Fibroblast of peridontal ligament (primary cell): ENCODE measurements around the gene AQP1.

Experiments
- DNase-seq: peaks from one replicate; pipeline ENCODE4 v3.0.0-alpha.2; 2010; ENCODE audit errors: extremely low read depth

The AQP1 gene

DNA sequence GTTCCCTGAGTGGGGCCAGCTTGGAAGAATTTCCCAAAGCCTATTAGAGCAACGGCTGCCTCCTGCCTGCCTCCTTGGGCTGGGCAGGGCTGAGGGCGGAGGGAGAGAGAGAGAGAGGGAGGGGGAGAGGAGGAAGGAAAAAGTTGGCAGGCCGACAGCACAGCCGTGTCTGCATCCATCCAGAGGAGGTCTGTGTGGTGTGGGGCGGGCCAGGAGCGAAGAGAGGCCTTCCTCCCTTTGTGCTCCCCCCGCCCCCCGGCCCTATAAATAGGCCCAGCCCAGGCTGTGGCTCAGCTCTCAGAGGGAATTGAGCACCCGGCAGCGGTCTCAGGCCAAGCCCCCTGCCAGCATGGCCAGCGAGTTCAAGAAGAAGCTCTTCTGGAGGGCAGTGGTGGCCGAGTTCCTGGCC lies at the start of gene AQP1:
AQP1 (plus strand) TSS at position 293 of the 409 bp plus-strand sequence; CDS start at position 350, 57 bp downstream.
- peak; percentile 40 for DNase-seq

DNA sequence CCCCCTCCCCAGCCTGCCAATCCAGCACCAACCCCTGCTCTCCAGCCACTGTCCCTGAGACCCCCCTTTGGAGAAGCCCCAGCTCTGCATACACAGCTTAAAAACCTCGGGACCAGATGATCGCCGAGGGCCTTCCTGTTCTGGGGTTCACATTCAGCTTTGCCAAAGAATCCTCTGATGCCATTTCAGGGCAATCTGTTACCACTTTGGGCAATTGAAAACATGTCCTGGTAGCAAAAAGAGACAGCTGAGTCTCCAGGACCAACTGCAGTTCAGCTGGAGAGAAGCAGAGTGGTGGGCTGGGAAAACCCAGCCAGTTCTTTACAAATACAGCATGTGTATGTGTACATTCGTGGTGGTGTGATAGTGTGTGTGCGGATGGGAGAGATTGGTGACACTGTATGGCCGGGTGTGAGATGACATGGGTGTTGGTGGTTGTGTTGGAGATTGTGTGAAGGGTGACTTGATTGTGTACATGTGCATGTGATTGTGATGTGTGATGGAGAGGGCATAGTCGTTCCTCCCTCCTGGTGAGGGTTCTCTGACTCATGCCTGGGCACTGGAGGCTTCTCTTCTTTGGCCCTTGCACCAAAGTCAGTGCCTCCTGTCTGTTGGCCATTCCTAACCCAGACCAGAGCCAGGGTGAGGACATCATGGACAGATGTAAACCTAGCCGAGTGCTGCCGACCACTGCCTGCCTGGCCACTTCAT lies 48.5 kb upstream of the AQP1 start:
- peak; percentile 44 for DNase-seq

DNA sequence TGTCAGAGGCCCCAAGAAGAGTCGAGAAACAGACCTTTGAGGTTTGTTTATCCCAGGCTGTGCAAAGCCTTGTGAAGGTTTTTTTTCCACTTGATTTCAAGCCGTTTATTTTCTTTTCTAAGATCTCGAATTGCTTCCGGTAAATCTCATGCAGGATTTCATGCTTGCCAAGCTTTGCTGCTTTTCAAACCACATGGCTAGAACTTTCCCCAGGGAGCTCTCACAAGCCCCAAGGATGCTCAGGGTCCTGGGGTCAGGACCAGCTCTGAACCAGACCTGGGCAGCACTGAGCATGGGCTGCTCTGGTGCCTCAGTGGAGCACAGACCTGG lies 48.0 kb upstream of the AQP1 start:
- DNase-seq, result peak; percentile 82

DNA sequence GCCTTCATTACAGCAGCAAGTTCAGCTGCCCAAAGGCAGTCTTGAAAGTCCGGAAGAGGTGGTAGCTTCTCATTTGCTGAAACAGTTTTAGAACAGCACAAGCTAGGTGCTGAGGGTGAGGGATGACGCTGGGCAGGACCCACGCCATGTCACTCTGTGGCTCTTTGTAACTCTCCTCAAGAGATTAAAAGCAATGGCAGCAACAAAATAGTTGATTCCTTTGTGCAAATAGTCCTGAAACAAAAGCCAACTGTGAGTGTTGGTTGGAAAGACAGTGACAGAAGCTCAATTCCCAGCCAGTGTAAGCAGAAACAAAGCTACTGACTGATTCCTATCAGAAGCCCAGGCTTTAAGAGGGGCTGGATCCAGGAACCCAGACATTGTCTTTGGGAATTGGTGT lies 47.6 kb upstream of the AQP1 start:
- no peak for DNase-seq

DNA sequence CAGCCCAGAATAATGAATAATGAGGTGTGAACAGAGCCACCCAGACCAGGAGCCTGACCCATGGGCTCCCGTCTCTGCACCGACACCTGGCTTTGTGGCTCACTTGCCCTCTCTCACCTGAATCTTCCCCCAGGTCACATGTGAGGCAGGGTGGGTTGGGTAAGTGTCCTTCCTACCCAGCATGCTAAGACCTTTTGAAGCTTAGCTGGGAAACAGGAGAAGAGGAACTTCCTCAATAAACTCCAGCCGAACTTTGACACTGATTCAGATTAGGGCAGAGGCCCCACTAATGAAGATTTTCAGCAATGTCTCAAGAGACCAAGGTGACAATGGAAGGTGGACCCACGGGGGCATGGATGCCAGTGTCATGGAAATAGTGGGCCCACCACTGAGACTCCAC lies 46.6 kb upstream of the AQP1 start:
- no peak for DNase-seq

DNA sequence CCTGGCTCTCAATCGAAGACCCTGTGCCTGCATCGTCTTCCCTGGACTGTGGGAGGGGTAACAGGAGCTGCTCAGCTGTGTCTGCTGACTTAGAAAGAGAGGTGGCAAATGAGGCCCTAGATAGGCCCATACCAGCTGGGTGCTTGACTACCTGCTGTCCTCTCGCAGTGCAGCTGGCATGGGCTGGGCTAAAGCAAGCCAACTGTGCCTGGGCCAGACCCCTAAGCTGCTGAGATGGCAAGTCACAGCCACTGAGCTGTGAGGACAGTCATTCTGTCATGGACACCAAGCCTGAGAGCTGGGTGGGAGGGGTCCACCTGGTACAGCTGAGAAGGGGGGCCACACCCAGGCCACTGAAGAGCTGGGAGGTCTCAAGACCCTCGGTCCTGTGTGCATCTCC lies 45.8 kb upstream of the AQP1 start:
- DNase-seq, result no peak

DNA sequence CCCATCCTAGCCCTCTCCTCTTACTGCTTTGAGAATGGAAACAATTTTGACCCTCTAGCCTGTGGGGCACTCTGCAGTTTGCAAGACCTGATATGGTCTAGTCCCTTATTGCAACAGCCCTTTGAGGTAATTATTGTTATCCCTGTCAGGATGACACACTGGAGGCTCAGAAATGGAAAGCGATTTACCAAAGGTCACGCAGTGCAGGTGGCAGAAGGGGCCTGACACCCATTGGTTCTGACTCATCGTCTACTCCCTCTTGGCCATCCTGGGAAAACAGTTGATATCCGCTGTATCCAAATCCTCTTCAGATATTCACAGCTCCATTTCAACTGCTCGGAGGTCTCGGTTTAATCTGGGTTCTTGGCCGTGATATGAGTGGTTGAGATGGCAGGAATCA lies 44.7 kb upstream of the AQP1 start:
- no peak for DNase-seq

DNA sequence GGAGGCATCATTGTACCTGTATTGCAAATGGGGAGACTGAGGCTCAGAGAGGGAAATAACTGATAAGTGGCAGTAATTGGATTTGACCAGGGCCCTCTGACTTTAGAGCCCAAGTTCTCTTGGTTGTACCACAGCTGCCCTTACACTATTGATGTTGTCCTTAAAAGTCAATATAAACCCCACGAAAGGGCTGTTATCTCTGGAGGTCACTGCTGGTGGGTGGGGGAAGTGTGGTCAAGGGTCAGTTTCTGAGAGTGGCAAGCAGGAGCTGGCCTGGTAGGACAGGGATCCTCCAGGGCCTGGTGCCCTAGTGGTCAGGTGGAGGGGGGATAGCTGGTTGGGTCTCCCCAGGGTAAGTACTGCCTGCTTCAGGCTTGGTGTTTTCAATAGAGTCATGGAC lies 44.2 kb upstream of the AQP1 start:
- no peak for DNase-seq

DNA sequence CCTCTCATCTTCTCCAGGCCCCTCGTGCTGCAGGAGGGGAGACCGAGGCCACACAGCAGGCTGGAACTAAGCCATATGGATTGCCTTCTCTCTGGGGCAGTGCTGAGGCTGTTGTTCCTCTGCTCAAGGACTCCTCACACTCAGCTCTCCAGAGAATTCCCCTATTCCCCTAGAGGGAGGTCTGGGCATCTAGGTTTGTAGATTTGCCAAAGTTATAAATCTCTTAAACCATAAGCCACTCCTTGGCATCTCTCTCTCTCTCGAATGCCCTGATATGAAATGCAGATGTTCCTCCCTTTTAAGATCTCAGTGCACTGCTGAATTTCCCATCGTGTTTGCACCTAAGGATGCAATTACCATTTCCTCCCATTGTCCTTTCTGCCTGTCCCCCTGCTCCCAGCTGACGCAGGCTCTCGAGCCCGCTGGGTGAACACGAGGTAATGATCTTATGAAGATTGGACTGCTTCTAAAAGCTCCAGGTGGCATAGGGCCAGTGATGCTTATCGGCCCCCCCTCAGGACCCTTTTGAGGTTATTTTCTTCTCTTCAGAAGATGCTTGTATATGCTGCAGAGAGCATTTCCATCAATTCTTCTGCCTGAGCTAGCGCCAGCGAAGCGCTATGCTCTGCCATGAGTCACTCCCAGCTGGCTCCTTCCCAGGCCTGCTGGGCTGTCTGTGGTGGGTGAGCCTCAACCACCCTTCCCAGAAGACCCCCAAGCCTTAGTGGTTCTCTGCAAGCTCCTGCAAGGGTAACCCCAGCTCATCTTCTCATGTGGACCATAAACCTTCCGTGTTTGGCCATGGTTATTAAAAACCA lies 41.6 kb upstream of the AQP1 start:
- peak; percentile 29 for DNase-seq

DNA sequence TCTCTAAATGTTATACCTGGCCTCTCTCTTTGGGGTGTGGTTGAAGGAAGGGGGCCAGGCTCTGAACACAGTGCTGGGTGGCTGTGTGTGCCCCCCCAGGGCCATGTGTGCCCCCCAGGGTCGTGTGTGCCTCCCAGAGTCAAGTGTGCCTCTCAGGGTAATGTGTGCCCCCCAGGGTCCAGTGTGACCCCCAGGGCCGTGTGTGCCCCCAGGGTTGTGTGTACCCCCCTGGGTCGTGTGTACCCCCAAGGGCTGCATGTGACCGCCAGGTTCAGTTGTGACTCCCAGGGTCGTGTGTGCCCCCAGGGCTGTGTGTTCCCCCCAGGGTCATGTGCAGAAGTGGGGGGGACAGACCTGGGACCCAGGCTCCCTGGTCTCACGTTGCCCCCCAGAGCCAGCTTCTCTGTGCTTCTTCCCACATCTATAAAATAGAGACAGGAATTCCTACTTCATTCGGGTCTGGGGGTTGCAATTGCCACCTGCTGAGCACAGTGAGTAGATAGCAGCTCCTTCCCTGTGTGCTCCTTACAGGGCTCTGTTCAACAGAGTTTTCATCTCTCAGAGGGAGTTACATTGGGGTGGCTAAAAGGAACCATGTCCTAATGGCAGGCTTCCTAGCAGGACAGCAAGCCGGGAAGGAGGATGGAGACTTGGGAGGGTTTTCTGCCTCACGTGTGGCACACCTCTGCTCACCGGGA lies 40.7 kb upstream of the AQP1 start:
- DNase-seq, result no peak

DNA sequence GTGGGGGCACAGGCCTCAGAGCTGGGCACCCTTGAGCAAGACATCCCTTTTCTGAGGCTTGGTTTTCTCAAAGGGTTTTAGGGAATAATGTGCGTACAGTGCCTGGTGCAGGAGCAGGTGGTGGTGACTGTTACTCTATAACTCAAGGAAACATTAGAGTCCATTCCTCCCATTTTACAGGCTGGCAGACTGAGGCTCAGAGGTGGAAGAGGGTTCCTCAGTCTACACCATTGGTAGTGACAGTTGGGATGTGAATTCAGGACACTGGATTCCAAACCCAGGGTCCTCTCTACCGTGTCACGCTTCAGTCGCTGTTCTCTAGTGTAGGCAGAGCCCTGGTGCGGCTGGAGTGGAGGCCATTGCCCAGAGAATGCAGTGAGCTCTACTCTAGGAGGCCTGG lies 40.0 kb upstream of the AQP1 start:
- no peak for DNase-seq

DNA sequence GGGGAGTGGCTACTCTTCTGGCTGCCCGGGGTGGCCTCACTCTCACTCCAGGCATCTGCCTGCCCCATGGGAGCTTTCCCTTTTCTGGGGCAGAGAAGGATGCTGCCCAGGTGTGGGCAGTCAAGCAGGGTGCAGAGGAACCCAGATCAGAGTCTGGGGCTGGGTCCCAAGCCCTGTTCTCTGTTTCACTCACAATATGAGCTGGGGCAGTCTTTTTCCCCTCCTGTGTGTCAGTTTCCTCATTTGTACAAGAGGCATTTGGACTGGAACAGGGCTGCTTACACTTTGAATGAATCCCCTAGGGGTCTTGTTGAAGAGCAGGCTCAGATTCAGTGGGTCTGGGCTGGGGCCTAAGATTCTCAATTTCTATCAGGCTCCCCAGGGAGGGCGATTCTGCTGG lies 38.4 kb upstream of the AQP1 start:
- DNase-seq, result no peak

DNA sequence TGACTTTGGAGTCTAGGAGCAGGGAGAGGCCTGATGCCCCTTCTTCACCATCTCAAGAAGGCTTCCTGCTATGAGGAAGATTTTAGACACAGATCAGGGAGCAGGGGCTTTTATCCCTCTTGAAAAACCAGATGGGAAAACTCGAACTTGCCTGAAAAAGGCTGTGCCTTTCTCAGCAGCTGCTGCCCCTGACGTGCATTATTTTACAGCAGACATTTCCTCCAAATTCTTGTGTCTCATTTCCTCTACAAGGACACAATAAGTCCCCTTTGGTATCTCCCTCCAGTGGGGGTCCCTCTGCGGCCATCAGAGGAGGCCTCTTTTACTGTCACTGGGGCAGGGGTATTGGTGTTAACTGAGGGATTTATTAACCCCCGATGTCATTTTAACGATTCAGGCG lies 38.0 kb upstream of the AQP1 start:
- DNase-seq, result no peak

DNA sequence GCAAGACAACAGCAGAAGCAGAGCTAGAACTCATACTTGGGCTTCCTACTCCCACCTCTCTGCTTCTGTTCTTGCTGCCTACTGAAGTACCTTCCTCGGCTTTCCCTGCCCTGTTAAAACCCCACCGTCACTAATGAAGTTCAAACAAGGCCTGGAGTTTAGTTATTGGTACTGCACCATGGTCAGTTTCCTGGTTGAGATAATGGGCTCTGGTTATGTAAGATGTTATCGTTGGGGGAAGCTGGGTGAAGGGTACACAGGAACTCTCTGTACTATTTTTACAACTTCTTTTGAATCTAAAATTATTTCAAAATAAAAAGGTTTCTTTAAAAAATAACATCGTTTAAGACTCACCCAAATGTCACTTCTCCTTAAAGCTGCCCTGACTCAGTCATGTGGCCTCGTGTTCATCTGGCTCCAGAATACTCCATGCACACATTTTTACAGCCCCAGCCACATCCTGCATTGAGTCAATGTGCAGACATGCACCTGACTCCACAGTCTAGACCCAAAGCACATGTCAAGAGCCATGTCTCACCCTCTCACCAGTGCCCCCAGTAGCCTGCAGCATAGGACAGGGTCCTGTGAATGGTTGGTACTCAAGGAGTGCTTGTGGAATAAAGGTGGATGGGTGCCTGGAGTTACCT lies 36.9 kb upstream of the AQP1 start:
- DNase-seq, result no peak

DNA sequence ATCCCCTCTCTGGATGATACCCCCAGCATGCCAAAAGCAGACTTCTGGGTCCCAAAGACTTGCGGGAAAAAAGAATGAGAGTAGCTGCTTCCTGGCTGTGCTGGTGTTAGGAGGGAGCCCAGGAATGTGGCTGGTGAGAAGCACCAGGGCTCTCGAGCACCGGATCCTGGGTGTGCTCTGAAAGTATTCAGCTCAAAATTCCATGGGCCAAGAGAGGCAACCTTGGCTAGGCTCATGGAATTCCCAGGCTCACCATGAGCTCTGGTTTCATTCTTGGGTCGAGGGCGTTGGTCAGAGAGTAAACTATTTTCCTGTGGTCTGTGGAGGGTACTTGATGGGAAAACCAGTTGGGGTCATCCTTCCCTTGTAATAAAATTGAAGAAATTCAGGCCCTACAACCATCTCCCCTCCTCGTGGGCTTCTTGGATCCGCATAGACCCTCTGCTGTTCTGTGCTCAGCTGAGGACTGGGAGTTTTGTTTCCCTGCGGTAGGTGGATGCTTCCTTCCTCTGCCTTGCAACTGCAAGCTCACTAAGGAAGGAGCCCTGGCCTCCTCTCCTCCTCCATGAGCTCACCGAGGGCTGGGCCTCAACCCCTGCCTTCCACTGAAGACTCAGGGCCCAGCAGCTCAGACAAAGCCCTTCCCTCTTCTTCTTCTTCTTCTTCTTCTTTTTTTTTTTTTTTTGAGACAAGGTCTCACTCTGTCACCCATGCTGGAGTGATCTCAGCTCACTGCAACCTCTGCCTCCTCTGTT lies 34.5 kb upstream of the AQP1 start:
- DNase-seq, result no peak

DNA sequence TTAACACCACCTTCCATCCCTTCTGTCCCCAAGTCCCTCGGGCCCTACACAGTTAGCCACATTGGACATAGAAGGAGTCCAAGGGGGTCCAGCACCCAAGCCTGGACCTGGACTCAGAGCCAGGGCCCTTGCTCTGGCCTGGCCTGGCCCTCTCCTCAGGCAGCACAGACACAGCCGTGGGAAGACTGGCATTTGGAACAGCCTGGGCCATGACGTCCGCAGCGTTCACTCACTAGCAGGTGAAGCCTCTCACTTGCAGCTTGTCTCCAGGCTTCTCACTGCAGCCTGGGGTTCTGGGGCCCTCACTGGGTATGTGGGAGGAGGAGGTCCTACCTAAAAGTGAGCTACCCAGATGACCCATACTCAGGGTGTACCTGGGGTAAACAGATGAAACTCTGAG lies 33.7 kb upstream of the AQP1 start:
- no peak for DNase-seq

DNA sequence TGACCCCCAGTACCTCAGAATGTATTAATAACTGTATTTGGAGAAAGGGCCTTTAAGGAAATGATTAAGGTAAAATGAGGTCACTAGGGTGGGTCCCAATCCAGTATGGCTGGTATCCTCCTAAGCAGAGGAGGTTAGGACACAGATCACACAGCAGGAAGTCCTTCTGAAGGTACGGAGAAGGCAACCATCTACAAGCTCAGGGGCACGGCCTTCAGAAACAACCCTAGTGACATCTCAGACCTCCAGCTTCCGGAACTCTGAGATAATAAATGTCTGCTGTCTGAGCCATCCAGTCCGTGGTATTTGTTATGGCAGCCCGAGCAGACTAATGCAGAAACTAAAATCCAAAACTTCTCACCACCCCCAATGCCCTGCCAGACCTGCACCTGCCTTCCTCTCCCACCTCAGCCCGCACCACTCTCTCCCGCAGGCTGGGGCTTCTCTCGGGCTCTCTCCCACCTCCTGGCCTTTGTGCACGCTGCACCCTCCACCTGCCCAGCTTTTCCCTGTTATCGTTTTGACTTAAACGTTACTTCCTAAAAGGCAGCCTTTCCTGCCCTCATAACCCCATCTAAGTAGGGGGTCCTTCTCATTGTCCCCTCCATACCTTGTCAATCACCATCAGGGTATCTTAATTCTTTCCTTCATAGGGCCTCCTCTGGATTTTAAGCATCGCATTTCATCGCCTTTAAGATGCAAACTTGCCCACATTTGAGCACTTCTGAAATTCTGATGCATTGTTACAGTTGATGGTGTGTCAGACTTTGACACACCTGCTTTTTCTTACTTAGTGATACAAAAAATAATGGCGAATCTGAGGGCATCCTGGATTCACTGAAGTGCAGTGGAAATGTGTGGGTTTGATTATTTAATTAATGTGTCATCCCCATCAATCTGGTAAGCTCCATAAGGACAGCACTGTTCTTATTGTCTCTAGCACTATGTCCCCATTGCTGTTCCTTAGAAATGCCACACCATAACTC lies 32.2 kb upstream of the AQP1 start:
- no peak for DNase-seq

DNA sequence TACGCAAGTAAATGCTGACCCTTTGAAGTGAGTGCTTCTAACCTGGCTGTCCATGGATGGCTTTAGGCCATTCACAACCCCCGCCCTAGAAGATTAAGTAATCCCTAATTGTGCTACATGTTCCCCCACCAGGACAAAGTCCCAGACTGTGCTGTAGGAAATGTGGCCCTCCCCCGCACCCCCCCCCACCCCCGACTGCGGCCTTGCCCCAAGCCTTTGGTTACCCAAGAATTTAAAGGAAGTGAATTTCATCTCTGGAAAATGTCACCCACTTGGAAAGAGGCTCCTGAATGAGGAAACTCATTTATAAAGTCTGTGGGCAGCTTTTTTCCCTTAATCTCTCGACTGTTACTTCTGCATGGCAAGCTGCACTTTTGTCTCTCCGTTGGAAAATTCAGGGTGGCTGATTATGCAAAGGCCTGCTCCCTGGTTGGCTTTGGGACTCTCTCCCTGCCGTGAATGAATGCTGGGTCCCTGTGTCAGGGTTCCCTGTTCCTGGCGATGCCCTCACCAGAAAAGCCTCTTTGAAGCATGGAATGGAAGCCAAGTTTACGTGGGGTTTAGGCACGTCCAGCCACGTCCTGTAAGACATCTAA lies 31.4 kb upstream of the AQP1 start:
- no peak for DNase-seq

DNA sequence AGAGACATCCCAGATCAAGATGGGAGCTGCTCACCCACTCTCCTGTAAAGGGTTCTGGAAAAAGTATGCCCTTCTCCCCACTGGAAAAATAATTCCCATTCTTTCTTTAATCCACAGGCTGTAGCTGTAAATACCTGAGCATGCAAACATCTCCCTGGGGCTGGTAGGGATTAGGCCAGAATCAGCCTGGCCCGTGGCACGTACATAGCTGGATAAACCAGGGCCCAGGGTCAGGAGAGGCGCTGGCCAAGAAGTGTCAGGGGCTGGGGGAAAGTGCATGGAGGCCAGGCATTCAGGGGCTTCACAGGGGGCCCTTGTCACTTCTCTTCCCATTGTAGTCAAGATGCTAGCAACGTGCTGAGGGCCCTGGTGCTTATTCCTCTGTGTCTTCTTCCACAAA lies 30.7 kb upstream of the AQP1 start:
- DNase-seq, result no peak

DNA sequence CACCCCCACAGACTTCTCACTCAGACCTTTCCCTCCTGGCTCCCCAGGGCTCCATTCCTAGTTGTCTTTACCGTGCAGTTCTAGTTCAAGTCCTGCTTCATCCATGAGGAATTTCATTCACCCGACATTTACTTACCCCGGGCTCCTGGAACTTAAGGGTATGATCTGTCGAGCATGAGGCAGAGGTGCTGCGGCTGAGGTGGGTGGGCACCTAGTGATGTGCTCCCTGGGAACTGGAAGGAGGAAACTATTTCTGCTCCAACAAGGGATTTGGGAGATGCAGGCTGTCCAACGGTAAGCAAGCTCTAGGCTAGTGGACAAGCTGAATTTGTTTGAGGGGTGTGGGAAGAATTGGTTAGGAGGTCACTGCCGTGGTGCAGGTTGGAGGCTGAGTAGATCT lies 30.2 kb upstream of the AQP1 start:
- no peak for DNase-seq
